Adrenal gland (tissue), 5 donors: ENCODE results near the gene MIEN1.

Source experiments
- POLR2A ChIP-seq, 2 donors: fragments of 450-650 bp; IDR thresholded peaks; one replicate each; pipeline ENCODE4 v1.6.1; 2017; ENCODE audit warnings: antibody characterized with exemption in 2 of 2, mild to moderate bottlenecking in 2 of 2, moderate library complexity in 1 of 2
- TF ChIP-seq, protein P1 (sequence below), 6 experiments: fragments of 450-650 bp in 4 of 6; fragments of 200-600 bp in 2 of 6; sonication (generic) in 1 of 6; IDR thresholded peaks; 1 replicate in 5 of 6; 2 replicates in 1 of 6; pipeline versions ENCODE4 v1.5.1 to v1.8.0; 2016 to 2021; ENCODE audit warnings: antibody characterized with exemption in 6 of 6, mild to moderate bottlenecking in 2 of 6, moderate library complexity in 1 of 6
- donor health status: DM: no; HTN: no; CAD: no.

DNA sequence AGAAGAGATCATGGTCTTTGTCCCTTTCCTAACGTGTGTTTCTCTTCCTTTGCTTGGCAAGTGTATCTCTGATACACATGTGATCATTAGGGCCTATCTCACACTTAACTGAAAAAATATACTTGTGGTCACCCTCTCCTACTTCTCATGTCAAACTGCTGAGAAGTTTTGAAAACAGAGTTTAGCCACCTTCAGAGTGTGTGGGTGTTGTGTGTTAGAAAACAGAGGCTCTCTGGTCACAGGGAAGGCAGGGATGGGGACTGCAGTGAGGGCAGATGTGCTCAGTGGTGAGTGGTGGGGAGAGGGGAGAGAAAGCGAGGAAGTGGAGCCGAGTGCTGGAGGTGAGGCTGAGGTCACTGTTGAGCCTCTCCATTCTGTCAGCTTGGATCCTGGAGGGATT, 36.8 kb upstream of the MIEN1 start:
- TF ChIP-seq, protein P1, sequence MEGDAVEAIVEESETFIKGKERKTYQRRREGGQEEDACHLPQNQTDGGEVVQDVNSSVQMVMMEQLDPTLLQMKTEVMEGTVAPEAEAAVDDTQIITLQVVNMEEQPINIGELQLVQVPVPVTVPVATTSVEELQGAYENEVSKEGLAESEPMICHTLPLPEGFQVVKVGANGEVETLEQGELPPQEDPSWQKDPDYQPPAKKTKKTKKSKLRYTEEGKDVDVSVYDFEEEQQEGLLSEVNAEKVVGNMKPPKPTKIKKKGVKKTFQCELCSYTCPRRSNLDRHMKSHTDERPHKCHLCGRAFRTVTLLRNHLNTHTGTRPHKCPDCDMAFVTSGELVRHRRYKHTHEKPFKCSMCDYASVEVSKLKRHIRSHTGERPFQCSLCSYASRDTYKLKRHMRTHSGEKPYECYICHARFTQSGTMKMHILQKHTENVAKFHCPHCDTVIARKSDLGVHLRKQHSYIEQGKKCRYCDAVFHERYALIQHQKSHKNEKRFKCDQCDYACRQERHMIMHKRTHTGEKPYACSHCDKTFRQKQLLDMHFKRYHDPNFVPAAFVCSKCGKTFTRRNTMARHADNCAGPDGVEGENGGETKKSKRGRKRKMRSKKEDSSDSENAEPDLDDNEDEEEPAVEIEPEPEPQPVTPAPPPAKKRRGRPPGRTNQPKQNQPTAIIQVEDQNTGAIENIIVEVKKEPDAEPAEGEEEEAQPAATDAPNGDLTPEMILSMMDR (IDR thresholded peaks at IDR 0.05): no peak
- no peak for TF ChIP-seq POLR2A (IDR thresholded peaks at IDR 0.05)
